HG02571 (cell line): ENCODE results near the gene SLC1A7.

Experiments
- ATAC-seq: cut with Tn5 transposase; IDR thresholded peaks from one replicate; pipeline ENCODE4 v1.9.1; 2021; ENCODE audit warnings: mild to moderate bottlenecking, moderate library complexity; ENCODE audit not compliant: unreplicated experiment

Gene SLC1A7

GRCh38 chr1:53092659-53093450, 49.6 kb downstream of the SLC1A7 start:
- no peak for ATAC-seq

- ATAC-seq, result no peak
Observed at GRCh38 chr1:53091841-53092645, 50.4 kb downstream of the SLC1A7 start.

- ATAC-seq, result no peak
Observed at GRCh38 chr1:53090227-53091147, 52.0 kb downstream of the SLC1A7 start.

GRCh38 chr1:53089478-53090226, 52.8 kb downstream of the SLC1A7 start:
- ATAC-seq, result no peak

GRCh38 chr1:53088616-53089300, 53.7 kb downstream of the SLC1A7 start:
- no peak for ATAC-seq

- ATAC-seq, result no peak
Observed at GRCh38 chr1:53087332-53088285, 54.8 kb downstream of the SLC1A7 start.

GRCh38 chr1:53086491-53087070, 55.9 kb downstream of the SLC1A7 start:
- no peak for ATAC-seq

GRCh38 chr1:53085405-53085804, 57.0 kb downstream of the SLC1A7 start:
- ATAC-seq, result no peak

- no peak for ATAC-seq
Observed at GRCh38 chr1:53084589-53084971, 57.9 kb downstream of the SLC1A7 start.

- no peak for ATAC-seq
Observed at GRCh38 chr1:53083636-53084588, 58.5 kb downstream of the SLC1A7 start.

GRCh38 chr1:53082826-53083455, 59.5 kb downstream of the SLC1A7 start:
- no peak for ATAC-seq

- no peak for ATAC-seq
Observed at GRCh38 chr1:53081384-53082066, 60.9 kb downstream of the SLC1A7 start.

GRCh38 chr1:53080769-53081168, 61.7 kb downstream of the SLC1A7 start:
- no peak for ATAC-seq

GRCh38 chr1:53080041-53080440, 62.4 kb downstream of the SLC1A7 start:
- ATAC-seq, result no peak

GRCh38 chr1:53079251-53079650, 63.2 kb downstream of the SLC1A7 start:
- ATAC-seq, result no peak
